ENCODE data around the gene PNMA3.

Gene PNMA3, protein sequence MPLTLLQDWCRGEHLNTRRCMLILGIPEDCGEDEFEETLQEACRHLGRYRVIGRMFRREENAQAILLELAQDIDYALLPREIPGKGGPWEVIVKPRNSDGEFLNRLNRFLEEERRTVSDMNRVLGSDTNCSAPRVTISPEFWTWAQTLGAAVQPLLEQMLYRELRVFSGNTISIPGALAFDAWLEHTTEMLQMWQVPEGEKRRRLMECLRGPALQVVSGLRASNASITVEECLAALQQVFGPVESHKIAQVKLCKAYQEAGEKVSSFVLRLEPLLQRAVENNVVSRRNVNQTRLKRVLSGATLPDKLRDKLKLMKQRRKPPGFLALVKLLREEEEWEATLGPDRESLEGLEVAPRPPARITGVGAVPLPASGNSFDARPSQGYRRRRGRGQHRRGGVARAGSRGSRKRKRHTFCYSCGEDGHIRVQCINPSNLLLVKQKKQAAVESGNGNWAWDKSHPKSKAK

DNA sequence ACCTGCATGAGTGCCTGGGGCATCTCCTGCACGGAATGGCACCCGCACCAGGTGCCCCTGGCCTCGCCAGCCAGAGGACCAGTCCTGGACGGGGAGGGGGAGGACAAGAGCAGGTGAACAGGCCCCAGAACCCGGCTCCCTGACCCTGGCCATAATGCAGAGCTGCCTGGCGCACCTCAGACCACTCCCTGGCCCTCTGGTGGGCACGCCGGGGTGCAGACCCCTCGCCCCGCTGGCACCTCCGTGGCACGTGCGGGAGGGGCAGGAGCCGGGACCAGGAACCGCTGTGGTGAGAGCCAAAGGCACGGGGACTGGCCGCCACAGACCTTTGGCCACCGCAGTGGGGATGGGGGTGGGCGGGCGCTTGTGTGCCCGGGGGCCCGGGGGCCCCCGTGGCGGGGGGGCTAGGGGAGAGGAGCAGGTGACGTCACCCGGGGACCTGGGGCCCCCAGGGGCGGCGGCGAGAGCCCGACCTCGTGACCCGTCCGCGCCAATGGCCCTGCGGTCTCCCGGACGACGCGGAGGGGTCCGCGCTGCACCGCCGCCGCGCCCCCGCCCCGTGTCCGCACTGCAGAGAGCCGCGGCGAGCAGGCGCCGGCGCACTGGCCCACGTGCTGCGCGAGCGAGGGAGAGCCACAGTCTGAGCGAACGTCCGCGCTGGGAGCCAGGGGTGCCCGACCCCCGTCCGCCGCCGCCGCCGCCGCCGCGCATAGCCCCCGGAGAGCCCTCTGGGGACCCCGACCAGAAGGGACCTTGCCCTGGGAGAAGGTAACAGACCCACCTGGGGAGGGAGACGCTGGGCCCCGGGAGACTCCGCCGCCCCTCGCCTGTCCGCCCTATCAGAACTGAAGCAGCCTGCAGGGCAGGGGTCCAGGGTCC is at the start of gene PNMA3:
PNMA3 (plus strand) TSS at position 600 of the 879 bp plus-strand sequence. CDS start 586 bp downstream, outside the sequence.
- TF ChIP-seq, protein P1, sequence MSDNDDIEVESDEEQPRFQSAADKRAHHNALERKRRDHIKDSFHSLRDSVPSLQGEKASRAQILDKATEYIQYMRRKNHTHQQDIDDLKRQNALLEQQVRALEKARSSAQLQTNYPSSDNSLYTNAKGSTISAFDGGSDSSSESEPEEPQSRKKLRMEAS (IDR thresholded peaks at IDR 0.05), result peak; percentile 85; the same call in 1 of the 2 replicates
- TF ChIP-seq, protein P2, sequence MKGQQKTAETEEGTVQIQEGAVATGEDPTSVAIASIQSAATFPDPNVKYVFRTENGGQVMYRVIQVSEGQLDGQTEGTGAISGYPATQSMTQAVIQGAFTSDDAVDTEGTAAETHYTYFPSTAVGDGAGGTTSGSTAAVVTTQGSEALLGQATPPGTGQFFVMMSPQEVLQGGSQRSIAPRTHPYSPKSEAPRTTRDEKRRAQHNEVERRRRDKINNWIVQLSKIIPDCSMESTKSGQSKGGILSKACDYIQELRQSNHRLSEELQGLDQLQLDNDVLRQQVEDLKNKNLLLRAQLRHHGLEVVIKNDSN (IDR thresholded peaks at IDR 0.05), result peak; percentile 41; the same call in 1 of the 2 replicates
- no peak for TF ChIP-seq CEBPB (IDR thresholded peaks at IDR 0.05)

DNA sequence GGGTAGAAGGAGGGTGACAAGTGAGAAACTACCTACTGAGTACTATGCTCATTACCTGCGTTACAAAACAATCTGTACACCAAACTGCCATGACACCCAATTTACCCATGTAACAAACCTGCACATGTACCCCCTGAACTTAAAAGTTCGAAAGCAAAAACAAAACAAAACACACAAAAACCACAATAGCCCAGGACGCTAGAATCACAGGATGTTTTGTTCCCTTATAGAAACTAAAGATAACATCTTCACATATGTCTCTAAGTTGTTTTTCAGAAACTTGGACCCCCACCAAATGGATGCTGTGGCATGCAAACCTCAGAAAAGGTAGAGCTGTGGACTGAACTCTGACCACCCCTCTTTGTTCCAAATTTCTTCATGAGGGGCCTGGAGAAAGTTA is 37.1 kb upstream of the PNMA3 start:
- TF ChIP-seq RAD21 (IDR thresholded peaks at IDR 0.05; ENCODE audit: low read depth) (no peak), TEAD4 (IDR thresholded peaks at IDR 0.05) (no peak), CEBPB (IDR thresholded peaks at IDR 0.05) (no peak), CREB1 (IDR thresholded peaks at IDR 0.05; ENCODE audit: low read depth) (no peak), TCF12 (IDR thresholded peaks at IDR 0.05; ENCODE audit: low read depth) (no peak), EGR1 (IDR thresholded peaks at IDR 0.05) (no peak), FOXM1 (IDR thresholded peaks at IDR 0.05; ENCODE audit: borderline replicate concordance, low read depth) (no peak), ZBTB7A (IDR thresholded peaks at IDR 0.05; ENCODE audit: low read depth) (no peak), NFIC (IDR thresholded peaks at IDR 0.05) (no peak), EP300 (IDR thresholded peaks at IDR 0.05; ENCODE audit: borderline replicate concordance) (no peak), YY1 (IDR thresholded peaks at IDR 0.05; ENCODE audit: low read depth) (no peak), TAF1 (IDR thresholded peaks at IDR 0.05; ENCODE audit: low read depth) (no peak)
- TF ChIP-seq, protein P2 (IDR thresholded peaks at IDR 0.05), result no peak
- TF ChIP-seq, protein P1 (IDR thresholded peaks at IDR 0.05), result no peak
- TF ChIP-seq, protein P3, sequence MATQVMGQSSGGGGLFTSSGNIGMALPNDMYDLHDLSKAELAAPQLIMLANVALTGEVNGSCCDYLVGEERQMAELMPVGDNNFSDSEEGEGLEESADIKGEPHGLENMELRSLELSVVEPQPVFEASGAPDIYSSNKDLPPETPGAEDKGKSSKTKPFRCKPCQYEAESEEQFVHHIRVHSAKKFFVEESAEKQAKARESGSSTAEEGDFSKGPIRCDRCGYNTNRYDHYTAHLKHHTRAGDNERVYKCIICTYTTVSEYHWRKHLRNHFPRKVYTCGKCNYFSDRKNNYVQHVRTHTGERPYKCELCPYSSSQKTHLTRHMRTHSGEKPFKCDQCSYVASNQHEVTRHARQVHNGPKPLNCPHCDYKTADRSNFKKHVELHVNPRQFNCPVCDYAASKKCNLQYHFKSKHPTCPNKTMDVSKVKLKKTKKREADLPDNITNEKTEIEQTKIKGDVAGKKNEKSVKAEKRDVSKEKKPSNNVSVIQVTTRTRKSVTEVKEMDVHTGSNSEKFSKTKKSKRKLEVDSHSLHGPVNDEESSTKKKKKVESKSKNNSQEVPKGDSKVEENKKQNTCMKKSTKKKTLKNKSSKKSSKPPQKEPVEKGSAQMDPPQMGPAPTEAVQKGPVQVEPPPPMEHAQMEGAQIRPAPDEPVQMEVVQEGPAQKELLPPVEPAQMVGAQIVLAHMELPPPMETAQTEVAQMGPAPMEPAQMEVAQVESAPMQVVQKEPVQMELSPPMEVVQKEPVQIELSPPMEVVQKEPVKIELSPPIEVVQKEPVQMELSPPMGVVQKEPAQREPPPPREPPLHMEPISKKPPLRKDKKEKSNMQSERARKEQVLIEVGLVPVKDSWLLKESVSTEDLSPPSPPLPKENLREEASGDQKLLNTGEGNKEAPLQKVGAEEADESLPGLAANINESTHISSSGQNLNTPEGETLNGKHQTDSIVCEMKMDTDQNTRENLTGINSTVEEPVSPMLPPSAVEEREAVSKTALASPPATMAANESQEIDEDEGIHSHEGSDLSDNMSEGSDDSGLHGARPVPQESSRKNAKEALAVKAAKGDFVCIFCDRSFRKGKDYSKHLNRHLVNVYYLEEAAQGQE (IDR thresholded peaks at IDR 0.05; ENCODE audit: low read depth), result no peak

DNA sequence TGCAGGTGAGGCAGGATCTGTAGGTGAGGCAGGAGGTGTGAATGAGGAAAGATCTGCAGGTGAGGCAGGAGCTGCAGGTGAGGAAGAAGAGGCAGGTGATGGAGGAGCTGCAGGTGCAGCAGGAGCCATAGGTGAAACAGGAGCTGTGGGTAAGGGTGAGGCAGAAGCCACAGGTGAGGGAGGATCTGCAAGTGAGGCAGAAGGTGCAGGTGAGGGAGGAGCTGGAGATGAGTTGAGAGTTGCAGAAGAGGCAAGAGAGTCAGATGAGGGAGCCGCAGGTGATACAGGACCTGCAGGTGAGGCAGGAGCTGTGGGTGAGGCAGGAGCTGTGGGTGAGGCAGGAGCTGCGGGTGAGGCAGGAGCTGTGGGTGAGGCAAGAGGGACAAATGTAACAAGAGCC is 27.1 kb upstream of the PNMA3 start:
- TF ChIP-seq TCF12 (IDR thresholded peaks at IDR 0.05; ENCODE audit: low read depth), result no peak
- no peak for TF ChIP-seq EGR1 (IDR thresholded peaks at IDR 0.05)
- no peak for TF ChIP-seq CREB1 (IDR thresholded peaks at IDR 0.05; ENCODE audit: low read depth)
- no peak for TF ChIP-seq TAF1 (IDR thresholded peaks at IDR 0.05; ENCODE audit: low read depth)
- TF ChIP-seq RAD21 (IDR thresholded peaks at IDR 0.05; ENCODE audit: low read depth), result no peak
- TF ChIP-seq, protein P1 (IDR thresholded peaks at IDR 0.05), result no peak
- no peak for TF ChIP-seq TEAD4 (IDR thresholded peaks at IDR 0.05)
- TF ChIP-seq EP300 (IDR thresholded peaks at IDR 0.05; ENCODE audit: borderline replicate concordance), result no peak
- no peak for TF ChIP-seq FOXM1 (IDR thresholded peaks at IDR 0.05; ENCODE audit: borderline replicate concordance, low read depth)
- no peak for TF ChIP-seq CEBPB (IDR thresholded peaks at IDR 0.05)
- no peak for TF ChIP-seq NFIC (IDR thresholded peaks at IDR 0.05)

DNA sequence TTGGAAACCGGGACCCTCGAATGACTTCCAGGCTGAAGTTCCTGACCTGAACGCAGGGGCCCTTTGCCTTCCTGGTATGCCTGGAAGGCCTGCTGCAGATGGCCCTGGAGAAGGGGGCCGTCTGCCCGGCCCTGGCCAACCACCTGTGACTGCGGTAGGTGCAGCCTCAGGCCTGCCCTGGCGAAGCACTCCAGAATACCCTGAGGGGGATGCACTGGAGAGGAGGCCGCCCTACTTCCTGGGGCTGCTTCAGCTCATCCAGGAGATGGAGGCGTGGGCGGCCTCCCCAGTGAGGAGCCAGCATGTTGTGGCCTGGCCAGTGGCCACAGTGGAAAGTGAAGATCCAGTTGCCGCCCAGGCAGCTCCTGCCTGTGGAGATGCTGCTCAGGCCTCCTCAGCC is 26.4 kb upstream of the PNMA3 start:
- no peak for TF ChIP-seq EGR1 (IDR thresholded peaks at IDR 0.05)

DNA sequence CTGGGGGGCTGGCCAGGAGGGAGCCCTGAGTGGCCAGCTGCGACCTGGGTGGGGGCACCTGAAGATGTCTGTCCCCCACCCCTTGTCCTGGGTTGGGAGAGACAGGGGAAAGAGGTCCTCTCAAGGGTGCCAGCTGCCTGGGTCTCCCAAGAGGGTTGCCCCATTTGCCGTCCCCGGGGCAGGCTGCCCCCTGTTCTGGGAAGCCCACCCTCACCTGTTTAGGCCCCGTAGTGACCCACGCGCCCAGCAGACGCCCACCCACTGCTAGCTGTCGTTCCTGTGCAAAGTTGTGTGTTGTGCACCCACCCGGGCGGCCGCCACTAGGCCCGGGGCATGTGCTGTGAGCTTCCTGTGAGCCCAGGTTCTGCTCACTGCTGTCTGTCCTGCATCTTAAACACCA is 25.5 kb upstream of the PNMA3 start:
- TF ChIP-seq CEBPB (IDR thresholded peaks at IDR 0.05) (no peak), ZBTB7A (IDR thresholded peaks at IDR 0.05; ENCODE audit: low read depth) (no peak), FOXM1 (IDR thresholded peaks at IDR 0.05; ENCODE audit: borderline replicate concordance, low read depth) (no peak), TAF1 (IDR thresholded peaks at IDR 0.05; ENCODE audit: low read depth) (no peak), YY1 (IDR thresholded peaks at IDR 0.05; ENCODE audit: low read depth) (no peak)

DNA sequence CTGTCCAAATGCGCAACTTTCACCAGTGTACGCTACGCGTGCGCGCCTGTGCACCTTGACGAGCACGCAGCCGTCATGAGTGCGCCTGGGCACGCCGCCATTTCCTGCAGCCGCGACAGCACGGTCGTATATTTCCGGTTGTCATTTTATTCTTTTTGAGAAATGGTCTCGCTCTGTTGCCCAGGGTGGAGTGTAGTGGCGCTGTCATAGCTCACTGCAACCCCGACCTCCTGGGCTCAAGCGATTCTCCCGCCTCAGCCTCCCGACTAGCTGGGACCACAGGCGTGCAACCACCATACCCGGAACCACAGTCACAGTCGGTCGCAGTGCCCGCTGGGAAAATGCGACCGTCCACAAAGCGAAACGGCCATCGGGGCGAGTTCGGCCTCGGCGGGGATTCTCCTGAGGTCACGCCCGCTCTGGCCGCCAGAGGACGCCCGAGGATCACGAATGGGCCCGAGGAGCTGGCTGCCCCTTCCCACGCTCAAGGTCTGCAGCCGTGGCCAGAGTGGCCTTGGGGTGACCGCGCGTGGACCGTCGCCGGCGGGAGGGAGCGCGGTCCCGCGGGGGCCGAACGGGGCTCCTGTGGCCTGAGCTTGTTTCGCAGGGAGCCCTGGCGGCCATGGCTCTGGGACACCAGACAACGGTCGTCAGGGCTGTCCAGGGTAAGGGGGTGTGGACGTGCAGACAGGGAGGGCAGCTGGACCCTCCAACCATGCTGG is 23.7 kb upstream of the PNMA3 start:
- no peak for TF ChIP-seq EGR1 (IDR thresholded peaks at IDR 0.05)
- TF ChIP-seq, protein P1 (IDR thresholded peaks at IDR 0.05), result 0 out of 2 replicates have a peak, but pooled peaks have one; percentile 31
- TF ChIP-seq RAD21 (IDR thresholded peaks at IDR 0.05; ENCODE audit: low read depth), result peak; percentile 92

Data from Ishikawa (cell line).